GM12891 (cell line): ENCODE data around the gene KCNMA1.

Source experiments
- DNase-seq: peaks from one replicate; pipeline ENCODE4 v3.0.0; 2011; ENCODE audit warnings: low spot score; ENCODE audit not compliant: insufficient read length
- FAIRE-seq: peaks from 2 replicates; lab custom pipeline; 2011; peaks lifted over from hg19 to GRCh38; lab: Jason Lieb, UNC
- PAX5 ChIP-seq: IDR thresholded peaks from 2 replicates; pipeline ENCODE4 v1.6.1; 2011; ENCODE audit warnings: low read length, moderate library complexity, mild to moderate bottlenecking; ENCODE audit not compliant: insufficient read depth, severe bottlenecking
- POLR2A ChIP-seq: IDR thresholded peaks from 2 replicates; pipeline ENCODE4 v1.6.1; 2011; ENCODE audit warnings: low read depth, low read length, control low read depth
- POLR2AphosphoS5 ChIP-seq: IDR thresholded peaks from 2 replicates; pipeline ENCODE4 v1.6.1; 2011; ENCODE audit warnings: low read depth, low read length, control low read depth
- POU2F2 ChIP-seq: IDR thresholded peaks from 2 replicates; pipeline ENCODE4 v1.6.1; 2011; ENCODE audit warnings: low read depth, mild to moderate bottlenecking, control low read depth, low read length, moderate library complexity
- SPI1 ChIP-seq: IDR thresholded peaks from 2 replicates; pipeline ENCODE4 v1.6.1; 2011; ENCODE audit warnings: low read depth, low read length, control low read depth
- TAF1 ChIP-seq: IDR thresholded peaks from 2 replicates; pipeline ENCODE4 v1.6.1; 2011; ENCODE audit warnings: low read depth, low read length, control low read depth

The KCNMA1 gene

GRCh38 chr10:77023396-77023795, 614.2 kb downstream of the KCNMA1 start:
- DNase-seq (no peak), FAIRE-seq (no peak)
- no peak for TF ChIP-seq TAF1

- DNase-seq (no peak), FAIRE-seq (no peak)
- TF ChIP-seq TAF1, result no peak
- TF ChIP-seq POLR2A, result no peak
- TF ChIP-seq SPI1, result no peak
- TF ChIP-seq POU2F2, result no peak
- no peak for TF ChIP-seq PAX5
- no peak for TF ChIP-seq POLR2AphosphoS5
These were observed 614.9 kb downstream of the KCNMA1 start for GRCh38 chr10:77022671-77023070.

GRCh38 chr10:77021966-77022490, 615.6 kb downstream of the KCNMA1 start:
- no peak for TF ChIP-seq POLR2A
- no peak for TF ChIP-seq POLR2AphosphoS5
- no peak for TF ChIP-seq PAX5
- TF ChIP-seq TAF1, result no peak
- TF ChIP-seq POU2F2, result no peak
- no peak for TF ChIP-seq SPI1
- FAIRE-seq (no peak), DNase-seq (no peak)

GRCh38 chr10:77020426-77021040, 617.1 kb downstream of the KCNMA1 start:
- TF ChIP-seq POLR2AphosphoS5, result no peak
- no peak for TF ChIP-seq TAF1
- TF ChIP-seq POU2F2, result no peak
- no peak for TF ChIP-seq POLR2A
- TF ChIP-seq SPI1, result no peak
- no peak for TF ChIP-seq PAX5
- FAIRE-seq (no peak), DNase-seq (no peak)

GRCh38 chr10:77016855-77017254, 620.8 kb downstream of the KCNMA1 start:
- DNase-seq, result no peak
- FAIRE-seq, result no peak
- no peak for TF ChIP-seq SPI1
- TF ChIP-seq POLR2AphosphoS5, result no peak
- no peak for TF ChIP-seq POLR2A
- no peak for TF ChIP-seq PAX5
- TF ChIP-seq TAF1, result no peak
- TF ChIP-seq POU2F2, result no peak

- TF ChIP-seq SPI1 (no peak), TAF1 (no peak)
- FAIRE-seq (no peak), DNase-seq (no peak)
These were observed 621.3 kb downstream of the KCNMA1 start for GRCh38 chr10:77016278-77016815.

- no peak for DNase-seq
These were observed 622.2 kb downstream of the KCNMA1 start for GRCh38 chr10:77015360-77015759.

GRCh38 chr10:77012812-77013500, 624.7 kb downstream of the KCNMA1 start:
- DNase-seq (no peak), FAIRE-seq (no peak)
- no peak for TF ChIP-seq SPI1
- TF ChIP-seq TAF1, result no peak
- TF ChIP-seq POLR2A, result no peak
- no peak for TF ChIP-seq PAX5
- TF ChIP-seq POLR2AphosphoS5, result no peak
- TF ChIP-seq POU2F2, result no peak

More at GRCh38 chr10:77015360-77015759, 622.2 kb downstream of the KCNMA1 start:
- TF ChIP-seq TAF1, result no peak
- TF ChIP-seq POU2F2, result no peak
- TF ChIP-seq PAX5, result no peak
- TF ChIP-seq SPI1, result no peak
- no peak for TF ChIP-seq POLR2AphosphoS5
- TF ChIP-seq POLR2A, result no peak
- no peak for FAIRE-seq

- FAIRE-seq, result no peak
- DNase-seq, result no peak
- TF ChIP-seq POLR2AphosphoS5 (no peak), PAX5 (no peak), POLR2A (no peak), SPI1 (no peak), POU2F2 (no peak), TAF1 (no peak)
These were observed 625.5 kb downstream of the KCNMA1 start for GRCh38 chr10:77011874-77012811.
